B cell (primary cell): ENCODE measurements around the gene GPR152. TPM values are rescaled to one million over a fixed set of nuclear protein-coding genes. Genes with fewer than 3 reads are reported as not detected.
A peak's percentile ranks its signal among the peaks of the same experiment; 100 is the strongest.

Experiments used
- ATAC-seq: fragments of 200-7000 bp; cut with Tn5 transposase; one replicate; pipeline ENCODE4 v1.10.0; 2021; ENCODE audit warnings: low read depth, mild to moderate bottlenecking, moderate number of reproducible peaks, moderate library complexity
- CTCF ChIA-PET: fragments of 350-600 bp; sonication (Branson Sonifier 250); formaldehyde crosslinking; loops from one replicate; lab custom pipeline; 2021; ENCODE audit warnings: antibody characterized with exemption, inconsistent platforms; lab: Charles Lee
- POLR2A ChIA-PET: fragments of 350-600 bp; sonication (Branson Sonifier 250); formaldehyde crosslinking; loops from one replicate; lab custom pipeline; 2021; ENCODE audit warnings: antibody characterized with exemption; lab: Charles Lee
- DNase-seq: peaks from one replicate; pipeline ENCODE4 v3.0.0; 2013
- H2AFZ ChIP-seq: 2 replicates; pipeline ENCODE4 v1.6.1; 2012; ENCODE audit warnings: mild to moderate bottlenecking, low read depth, low read length; ENCODE audit not compliant: insufficient read depth, poor library complexity, severe bottlenecking
- H3K27ac ChIP-seq, 2 donors: 1 replicate in 1 of 2; 2 replicates in 1 of 2; pipeline ENCODE4 v1.5.1; 2012 to 2013; ENCODE audit warnings: low read length in 2 of 2, mild to moderate bottlenecking in 2 of 2, moderate library complexity in 1 of 2
- H3K27me3 ChIP-seq, 4 experiments: fragments of 200-600 bp in 1 of 4; sonication (generic) in 1 of 4; replicated peaks in 1 of 4; 1 replicate in 2 of 4; 2 replicates in 2 of 4; pipeline versions ENCODE4 v1.6.1 to v1.7.0; 2013 to 2016; ENCODE audit warnings: low read length in 3 of 4, mild to moderate bottlenecking in 2 of 4, mixed read lengths in 1 of 4, moderate library complexity in 1 of 4; ENCODE audit not compliant: insufficient read depth in 4 of 4, control insufficient read depth in 3 of 4; ENCODE audit errors: control extremely low read depth in 1 of 4
- H3K36me3 ChIP-seq, 2 experiments: replicated peaks in 1 of 2; 1 replicate in 1 of 2; 2 replicates in 1 of 2; pipeline versions ENCODE4 v1.6.1 to v1.7.1; 2013; ENCODE audit warnings: low read length in 1 of 2; ENCODE audit not compliant: insufficient read depth in 2 of 2, control insufficient read depth in 1 of 2; ENCODE audit errors: control extremely low read depth in 1 of 2, extremely low read depth in 1 of 2
- H3K4me1 ChIP-seq, 2 donors: fragments of 200-600 bp in 1 of 2; sonication (generic) in 1 of 2; 1 replicate in 1 of 2; 2 replicates in 1 of 2; pipeline versions ENCODE4 v1.5.1 to v1.6.1; 2013 to 2017; ENCODE audit warnings: low read length in 2 of 2; ENCODE audit not compliant: control insufficient read depth in 2 of 2, insufficient read depth in 2 of 2
- H3K4me2 ChIP-seq: replicated peaks from 2 replicates; pipeline ENCODE3; 2012; ENCODE audit warnings: mild to moderate bottlenecking, low read depth, low read length; ENCODE audit not compliant: poor library complexity, severe bottlenecking
- H3K4me3 ChIP-seq, 5 experiments: fragments of 200-600 bp in 1 of 5; sonication (generic) in 1 of 5; 1 replicate in 3 of 5; 2 replicates in 2 of 5; pipeline versions ENCODE4 v1.5.1 to v1.7.0; 2011 to 2016; ENCODE audit warnings: low read length in 4 of 5, mild to moderate bottlenecking in 4 of 5, low read depth in 2 of 5, control low read depth in 1 of 5, moderate library complexity in 1 of 5; ENCODE audit not compliant: insufficient read depth in 1 of 5; ENCODE audit errors: control extremely low read depth in 1 of 5, extremely low read depth in 1 of 5
- H3K79me2 ChIP-seq: fragments of 200-600 bp; sonication (generic); one replicate; pipeline ENCODE4 v1.6.0; 2016; ENCODE audit warnings: low read length; ENCODE audit not compliant: control insufficient read depth, insufficient read depth
- H3K9ac ChIP-seq: fragments of 200-600 bp; sonication (generic); 2 replicates; pipeline ENCODE4 v1.6.1; 2017; ENCODE audit warnings: mild to moderate bottlenecking, low read length, moderate library complexity
- H3K9me3 ChIP-seq, 3 donors: one replicate each; pipeline versions ENCODE4 v1.6.1 to v1.7.1; 2013; ENCODE audit warnings: low read length in 2 of 3; ENCODE audit not compliant: control insufficient read depth in 2 of 3, insufficient read depth in 1 of 3; ENCODE audit errors: control extremely low read depth in 1 of 3
- H4K20me1 ChIP-seq: 2 replicates; pipeline ENCODE4 v1.6.0; 2012; ENCODE audit warnings: mild to moderate bottlenecking, low read length; ENCODE audit not compliant: insufficient read depth, control insufficient read depth, poor library complexity, severe bottlenecking
- H3K27ac Mint-ChIP-seq: one replicate; pipeline ENCODE4 v1.8.0; 2021; ENCODE audit warnings: mixed read lengths
- H3K27me3 Mint-ChIP-seq: one replicate; pipeline ENCODE4 v1.8.0; 2021; ENCODE audit warnings: mixed read lengths
- H3K4me1 Mint-ChIP-seq: one replicate; pipeline ENCODE4 v1.8.0; 2021; ENCODE audit warnings: mixed read lengths
- H3K4me3 Mint-ChIP-seq: one replicate; pipeline ENCODE4 v1.8.0; 2021; ENCODE audit warnings: mixed read lengths
- H3K9me3 Mint-ChIP-seq: one replicate; pipeline ENCODE4 v1.8.0; 2022; ENCODE audit warnings: mixed read lengths; ENCODE audit not compliant: insufficient read depth
- EZH2 ChIP-seq: IDR thresholded peaks from 2 replicates; pipeline ENCODE4 v1.6.1; 2012; ENCODE audit warnings: borderline replicate concordance, low read depth, mild to moderate bottlenecking, moderate library complexity, low read length; ENCODE audit not compliant: insufficient read depth, poor library complexity, severe bottlenecking
- WGBS: methylation state at CpG from one replicate; pipeline ENCODE4 v1.1.5; 2013; ENCODE audit warnings: missing lambda C conversion rate; ENCODE audit not compliant: insufficient coverage; 5-methylcytosine and 5-hydroxymethylcytosine counted together
- intact Hi-C: fragments of 100-400 bp; cut with micrococcal nuclease; formaldehyde crosslinking; loops from one replicate; pipeline ENCODE4 v1.10.0; 2022
- polyA plus RNA-seq: library from polyadenylated mRNA; depleted of rRNA; stranded (reverse); fragments of >200 nt; gene quantifications from 2 replicates; pipeline ENCODE4 v1.2.3, GENCODE V29; 2012
- total RNA-seq, 2 donors: library from RNA; stranded (reverse); fragments of 120-200 nt in 1 of 2; gene quantifications; 1 replicate in 1 of 2; 2 replicates in 1 of 2; pipeline versions ENCODE4 v1.2.3 to v1.2.4, GENCODE V29; 2013 to 2022
- TF ChIP-seq, protein P1 (sequence below): fragments of 200-600 bp; IDR thresholded peaks from one replicate; pipeline ENCODE4 v1.8.0; 2022; ENCODE audit warnings: antibody characterized with exemption, mild to moderate bottlenecking

The GPR152 gene
- total and polyA plus RNA-seq, 2 donors (not counting 1 experiment from before 2014, with no cell fraction given), result 0.24 TPM; not detected in 1

DNA sequence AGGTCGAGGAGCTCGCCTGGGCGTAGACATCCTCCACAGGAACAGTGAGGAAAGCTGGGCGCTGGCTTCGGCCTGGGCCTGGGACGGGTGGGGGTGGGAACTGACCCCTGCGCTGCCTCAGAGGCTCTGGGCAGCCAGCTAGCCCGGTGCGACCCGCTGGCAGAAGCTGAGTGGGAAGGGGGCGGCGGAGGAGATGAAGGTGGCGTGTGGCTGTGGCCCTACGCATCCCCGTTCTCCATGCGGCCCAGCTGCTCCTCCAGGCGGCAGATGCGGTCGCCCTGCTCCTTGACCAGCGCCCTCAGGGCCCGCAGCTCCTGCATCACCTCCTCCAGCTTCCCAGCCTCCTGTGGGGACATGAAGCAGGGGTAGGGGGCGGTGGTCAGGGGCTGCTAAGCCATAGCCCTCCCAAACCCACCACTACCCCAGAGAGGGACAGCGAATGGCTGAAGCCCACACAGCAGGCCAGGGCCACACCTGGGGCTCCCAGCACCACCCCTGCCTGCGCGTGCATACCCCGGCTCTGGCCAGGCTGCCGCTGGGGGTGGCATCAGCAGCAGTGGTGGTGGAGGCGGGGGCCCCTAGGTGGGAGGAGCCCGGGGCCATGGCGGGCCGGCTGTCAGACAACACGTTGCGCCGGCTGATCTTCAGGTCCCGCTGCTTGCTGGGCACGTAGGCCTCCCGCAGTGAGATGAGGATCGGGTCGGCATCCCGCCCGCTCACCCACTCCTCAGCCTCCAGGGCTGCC is 14.2 kb downstream of the GPR152 start:
- Histone ChIP-seq H3K27ac (peak overlapping the region; percentile 68 to 88), H3K36me3 (peaks cover 0 to 29% of the 10 kb centered on the region in 2 experiments), H3K4me1 (peaks cover 76 to 88% of the 10 kb centered on the region in 2 donors), H3K9ac (peak overlapping the region; percentile 82), H2AFZ (no peak overlapping the region), H3K4me3 (peak overlapping the region; percentile 32 to 96 (median 86)), H3K4me2 (peak overlapping the region; percentile 99), H4K20me1 (peaks cover 58% of the 10 kb centered on the region), H3K79me2 (peaks cover 67% of the 10 kb centered on the region), H3K27me3 (no peaks in the 10 kb centered on the region), H3K9me3 (peaks cover 0 to 3% (median 0%) of the 10 kb centered on the region in 3 donors)
- WGBS, result 68% methylated on average over 21 of the region's 41 CpGs
- DNase-seq (peak; percentile 60), ATAC-seq (peak; percentile 16)
- POLR2A ChIA-PET, result interaction anchor here (0.7 to 9.5 kb wide), 20 partner anchors 8 to 198 kb away, joined by 3 to 215 read pairs (median 14); partner anchors contain the start of genes AIP, CLCF1, GPR152 and NUDT8
- CTCF ChIA-PET, result interaction anchor here (1.0 to 4.4 kb wide), 13 partner anchors 9 to 87 kb away, joined by 3 to 63 read pairs (median 8); partner anchors contain the start of genes CABP4, GPR152, PPP1CA and TBC1D10C
- Mint-ChIP-seq H3K9me3 (no peaks in the 10 kb centered on the region), H3K27me3 (no peaks in the 10 kb centered on the region), H3K27ac (peak overlapping the region; percentile 98), H3K4me1 (peaks cover 86% of the 10 kb centered on the region), H3K4me3 (peak overlapping the region; percentile 88)
- intact Hi-C loops, result no loop called here
- TF ChIP-seq, protein P1, sequence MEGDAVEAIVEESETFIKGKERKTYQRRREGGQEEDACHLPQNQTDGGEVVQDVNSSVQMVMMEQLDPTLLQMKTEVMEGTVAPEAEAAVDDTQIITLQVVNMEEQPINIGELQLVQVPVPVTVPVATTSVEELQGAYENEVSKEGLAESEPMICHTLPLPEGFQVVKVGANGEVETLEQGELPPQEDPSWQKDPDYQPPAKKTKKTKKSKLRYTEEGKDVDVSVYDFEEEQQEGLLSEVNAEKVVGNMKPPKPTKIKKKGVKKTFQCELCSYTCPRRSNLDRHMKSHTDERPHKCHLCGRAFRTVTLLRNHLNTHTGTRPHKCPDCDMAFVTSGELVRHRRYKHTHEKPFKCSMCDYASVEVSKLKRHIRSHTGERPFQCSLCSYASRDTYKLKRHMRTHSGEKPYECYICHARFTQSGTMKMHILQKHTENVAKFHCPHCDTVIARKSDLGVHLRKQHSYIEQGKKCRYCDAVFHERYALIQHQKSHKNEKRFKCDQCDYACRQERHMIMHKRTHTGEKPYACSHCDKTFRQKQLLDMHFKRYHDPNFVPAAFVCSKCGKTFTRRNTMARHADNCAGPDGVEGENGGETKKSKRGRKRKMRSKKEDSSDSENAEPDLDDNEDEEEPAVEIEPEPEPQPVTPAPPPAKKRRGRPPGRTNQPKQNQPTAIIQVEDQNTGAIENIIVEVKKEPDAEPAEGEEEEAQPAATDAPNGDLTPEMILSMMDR, result no peak
- TF ChIP-seq EZH2, result no peak
